RWPE2 (cell line): ENCODE measurements around the gene ATXN7L1.

ENCODE experiments used
- ATAC-seq: fragments of 200-7000 bp; cut with Tn5 transposase; 3 replicates; pipeline ENCODE4 v1.9.1; 2021; ENCODE audit warnings: low read depth
- DNase-seq: peaks from one replicate; pipeline ENCODE4 v3.0.0-alpha.2; 2020; ENCODE audit warnings: low spot score
- H3K27ac ChIP-seq: fragments of 450-650 bp; 2 replicates; pipeline ENCODE4 v1.5.1; 2017; ENCODE audit warnings: mild to moderate bottlenecking; ENCODE audit not compliant: poor library complexity, severe bottlenecking
- H3K27me3 ChIP-seq: fragments of 250-450 bp; sonication (Bioruptor Pico); 2 replicates; pipeline ENCODE4 v1.5.1; 2021; ENCODE audit warnings: mild to moderate bottlenecking, moderate library complexity; ENCODE audit not compliant: insufficient read depth, poor library complexity, severe bottlenecking
- H3K36me3 ChIP-seq: fragments of 250-450 bp; sonication (Bioruptor Pico); 2 replicates; pipeline ENCODE4 v1.5.1; 2020; ENCODE audit warnings: low read depth, mild to moderate bottlenecking, moderate library complexity
- H3K4me1 ChIP-seq: fragments of 250-450 bp; sonication (Bioruptor Pico); 2 replicates; pipeline ENCODE4 v1.5.1; 2021; ENCODE audit warnings: mild to moderate bottlenecking, moderate library complexity; ENCODE audit not compliant: insufficient read depth, poor library complexity, severe bottlenecking
- H3K4me3 ChIP-seq: fragments of 250-450 bp; sonication (Bioruptor Pico); 2 replicates; pipeline ENCODE4 v1.5.1; 2021; ENCODE audit warnings: mild to moderate bottlenecking, moderate library complexity; ENCODE audit not compliant: severe bottlenecking
- H3K9me3 ChIP-seq: fragments of 250-450 bp; sonication (Bioruptor Pico); 2 replicates; pipeline ENCODE4 v1.5.1; 2021; ENCODE audit warnings: mild to moderate bottlenecking, moderate library complexity; ENCODE audit not compliant: severe bottlenecking
- TF ChIP-seq, protein P1 (sequence below): fragments of 450-650 bp; IDR thresholded peaks from one replicate; pipeline ENCODE4 v1.5.1; 2017; ENCODE audit warnings: mild to moderate bottlenecking, moderate library complexity; ENCODE audit not compliant: poor library complexity, severe bottlenecking

Gene ATXN7L1

DNA sequence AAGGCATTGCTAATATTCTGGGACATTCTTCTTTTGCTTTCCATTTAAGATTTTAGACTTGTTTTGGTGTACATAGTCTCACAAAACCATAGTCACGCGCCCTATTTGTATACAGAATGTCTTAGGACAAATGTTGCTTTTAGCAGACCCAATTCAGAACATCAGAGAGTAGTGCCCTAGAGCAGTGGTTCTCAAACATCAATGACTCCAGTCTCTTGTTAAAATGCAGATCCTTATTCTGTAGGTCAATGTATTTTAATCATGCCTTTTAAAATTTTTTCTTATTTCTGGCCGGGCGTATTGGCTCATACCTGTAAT is 167.7 kb downstream of the ATXN7L1 start:
- H3K27me3 ChIP-seq = no peaks in the 10 kb centered on the region
- ATAC-seq (no peak), DNase-seq (no peak)
- H3K4me3 ChIP-seq = no peak overlapping the region
- H3K36me3 ChIP-seq = no peaks in the 10 kb centered on the region
- H3K4me1 ChIP-seq = peaks cover under 1% of the 10 kb centered on the region
- peaks cover 16% of the 10 kb centered on the region for H3K9me3 ChIP-seq
- H3K27ac ChIP-seq = no peak overlapping the region
- TF ChIP-seq, protein P1, sequence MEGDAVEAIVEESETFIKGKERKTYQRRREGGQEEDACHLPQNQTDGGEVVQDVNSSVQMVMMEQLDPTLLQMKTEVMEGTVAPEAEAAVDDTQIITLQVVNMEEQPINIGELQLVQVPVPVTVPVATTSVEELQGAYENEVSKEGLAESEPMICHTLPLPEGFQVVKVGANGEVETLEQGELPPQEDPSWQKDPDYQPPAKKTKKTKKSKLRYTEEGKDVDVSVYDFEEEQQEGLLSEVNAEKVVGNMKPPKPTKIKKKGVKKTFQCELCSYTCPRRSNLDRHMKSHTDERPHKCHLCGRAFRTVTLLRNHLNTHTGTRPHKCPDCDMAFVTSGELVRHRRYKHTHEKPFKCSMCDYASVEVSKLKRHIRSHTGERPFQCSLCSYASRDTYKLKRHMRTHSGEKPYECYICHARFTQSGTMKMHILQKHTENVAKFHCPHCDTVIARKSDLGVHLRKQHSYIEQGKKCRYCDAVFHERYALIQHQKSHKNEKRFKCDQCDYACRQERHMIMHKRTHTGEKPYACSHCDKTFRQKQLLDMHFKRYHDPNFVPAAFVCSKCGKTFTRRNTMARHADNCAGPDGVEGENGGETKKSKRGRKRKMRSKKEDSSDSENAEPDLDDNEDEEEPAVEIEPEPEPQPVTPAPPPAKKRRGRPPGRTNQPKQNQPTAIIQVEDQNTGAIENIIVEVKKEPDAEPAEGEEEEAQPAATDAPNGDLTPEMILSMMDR = no peak

DNA sequence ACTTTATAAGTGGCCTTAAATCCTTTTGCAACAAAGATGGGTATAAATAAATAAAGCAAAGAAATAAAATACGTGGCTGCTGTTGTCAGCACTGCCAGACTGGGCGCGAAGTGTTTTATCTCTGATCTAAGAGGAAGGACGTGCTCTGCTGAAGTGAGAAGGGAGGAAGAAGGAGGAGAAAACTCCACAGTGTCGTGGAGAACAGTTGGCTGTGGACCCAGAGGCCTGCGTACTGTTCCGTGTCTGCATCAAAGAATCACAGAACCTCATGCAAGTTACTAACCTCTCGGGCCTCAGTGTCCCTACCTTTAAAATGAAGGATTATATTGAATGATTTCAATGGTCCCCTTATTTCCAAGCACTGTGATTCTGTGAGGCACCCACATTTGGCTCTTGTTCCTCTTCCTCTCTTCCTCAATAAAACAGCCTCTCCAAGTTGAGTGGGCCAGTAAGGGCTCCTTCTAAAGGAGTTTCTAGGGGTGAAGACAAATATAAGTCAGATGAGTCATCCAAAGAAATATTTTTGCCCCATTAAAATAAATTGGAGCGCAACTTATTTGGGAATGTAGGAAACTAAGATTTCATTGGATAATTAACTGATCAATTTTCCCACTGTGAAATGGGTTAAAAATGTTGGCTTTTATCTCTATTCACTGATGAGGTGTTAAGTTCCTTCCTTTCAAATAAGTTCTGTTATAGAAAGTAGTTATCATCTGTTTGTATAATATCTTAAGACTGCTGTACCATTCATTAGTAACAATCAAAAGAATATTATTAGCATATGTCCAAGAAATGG is 168.2 kb downstream of the ATXN7L1 start:
- TF ChIP-seq, protein P1 = no peak

DNA sequence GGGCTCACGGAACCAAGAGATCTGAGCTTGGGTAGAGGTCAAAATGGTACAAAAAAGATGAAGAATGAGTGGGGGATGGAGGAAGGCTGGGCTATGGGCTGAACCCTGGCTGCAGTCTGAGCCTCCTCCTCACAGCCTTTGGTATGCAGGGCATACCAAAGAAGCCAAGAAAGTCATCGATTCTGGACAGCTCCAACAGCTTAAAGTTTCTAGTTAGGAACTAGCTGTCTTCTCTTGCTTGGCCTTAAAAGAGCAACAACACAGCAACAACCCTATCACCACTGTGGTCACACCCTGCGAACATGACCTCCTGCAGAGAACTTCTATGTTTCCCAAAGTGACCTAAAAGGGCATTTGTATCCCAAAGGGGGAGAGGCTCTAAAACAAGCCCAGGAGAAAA is 169.0 kb downstream of the ATXN7L1 start:
- Histone ChIP-seq H3K9me3 (peaks cover 13% of the 10 kb centered on the region), H3K4me3 (no peak overlapping the region), H3K36me3 (no peaks in the 10 kb centered on the region), H3K27me3 (no peaks in the 10 kb centered on the region), H3K4me1 (no peaks in the 10 kb centered on the region), H3K27ac (no peak overlapping the region)
- TF ChIP-seq, protein P1 = no peak
- no peak for ATAC-seq
- no peak for DNase-seq

More for the DNA sequence above, 168.2 kb downstream of the ATXN7L1 start:
- H3K4me3 ChIP-seq = no peak overlapping the region
- no peak for DNase-seq
- no peak overlapping the region for H3K27ac ChIP-seq
- H3K4me1 ChIP-seq = no peaks in the 10 kb centered on the region
- peaks cover 16% of the 10 kb centered on the region for H3K9me3 ChIP-seq
- no peaks in the 10 kb centered on the region for H3K27me3 ChIP-seq
- ATAC-seq = no peak
- no peaks in the 10 kb centered on the region for H3K36me3 ChIP-seq

DNA sequence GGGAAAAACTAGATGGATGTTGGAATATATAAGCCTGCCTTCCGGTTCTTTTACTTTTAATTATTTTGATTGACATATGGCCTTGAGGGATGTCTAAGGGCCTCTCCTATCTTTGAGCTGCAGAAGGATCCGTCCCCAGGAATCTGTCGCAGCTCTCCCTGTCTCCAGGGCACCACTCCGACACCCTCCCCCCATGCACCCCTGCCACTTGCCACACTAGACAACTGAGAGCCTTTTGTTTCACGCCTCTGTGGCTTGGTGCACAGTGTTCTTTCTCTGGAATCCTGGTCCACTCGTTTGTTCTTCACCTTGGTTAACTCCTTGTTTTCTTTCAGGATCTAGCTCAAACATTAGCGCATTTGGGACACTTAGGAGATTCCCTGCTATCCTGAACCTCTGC is 171.0 kb downstream of the ATXN7L1 start:
- Histone ChIP-seq H3K4me3 (no peak overlapping the region), H3K27ac (no peak overlapping the region), H3K27me3 (no peaks in the 10 kb centered on the region), H3K9me3 (no peaks in the 10 kb centered on the region), H3K36me3 (no peaks in the 10 kb centered on the region), H3K4me1 (no peaks in the 10 kb centered on the region)
- TF ChIP-seq, protein P1 = no peak
- ATAC-seq = no peak
- no peak for DNase-seq

DNA sequence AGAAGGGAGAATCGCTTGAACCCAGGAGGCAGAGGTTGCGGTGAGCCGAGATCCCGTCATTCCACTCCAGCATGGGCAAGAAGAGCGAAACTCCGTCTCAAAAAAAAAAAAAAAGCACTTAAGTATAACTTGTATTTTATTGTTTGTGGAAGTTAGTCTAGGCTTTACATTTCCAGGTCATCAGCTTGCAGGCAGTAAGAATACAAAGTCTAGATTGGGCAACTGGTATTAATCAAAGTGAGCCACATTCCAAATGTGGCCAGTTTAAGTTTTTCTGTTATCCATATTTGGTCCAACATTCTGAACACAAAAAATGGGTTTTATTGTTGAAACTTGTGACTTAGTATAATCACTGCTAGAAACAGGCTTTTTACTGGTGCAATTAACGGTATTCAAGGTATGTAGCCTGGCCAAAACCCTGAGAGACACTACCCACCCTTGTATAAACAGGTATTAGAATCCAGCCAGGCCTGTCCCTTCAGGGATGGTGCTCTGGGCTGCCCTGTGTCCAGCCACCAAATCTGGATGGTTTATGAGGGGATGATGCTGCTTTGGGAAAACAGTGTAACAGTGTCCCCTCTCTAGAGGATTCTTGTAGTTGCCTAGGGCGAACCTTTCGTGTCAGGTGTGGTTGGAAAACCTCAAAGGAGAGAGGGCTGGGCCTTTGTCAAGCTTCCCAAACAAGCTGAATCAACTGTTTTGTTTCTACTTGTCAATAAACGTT is 173.0 kb downstream of the ATXN7L1 start:
- no peaks in the 10 kb centered on the region for H3K36me3 ChIP-seq
- TF ChIP-seq, protein P1 = no peak
- H3K27ac ChIP-seq = no peak overlapping the region
- DNase-seq (no peak), ATAC-seq (no peak)
- H3K9me3 ChIP-seq = no peaks in the 10 kb centered on the region
- H3K27me3 ChIP-seq = no peaks in the 10 kb centered on the region
- H3K4me1 ChIP-seq = no peaks in the 10 kb centered on the region
- no peak overlapping the region for H3K4me3 ChIP-seq
